ENCODE results near the gene LRWD1. TPM values are rescaled to one million over a fixed set of nuclear protein-coding genes. Genes with fewer than 3 reads are reported as not detected.
A peak's percentile ranks its signal among the peaks of the same experiment; 100 is the strongest.
"Not testable (repeated sequence)": the region's sequence is repeated elsewhere in the genome, so short reads cannot be mapped to it uniquely, and the experiment has no call there.

The LRWD1 gene
- total RNA-seq, 1 experiment from 2014 or later: 18.0 TPM

GRCh38 chr7:102511860-102512522 lies 47.2 kb downstream of the LRWD1 start:
- H3K27ac Mint-ChIP-seq (ENCODE audit: unreplicated experiment); H3K4me1 Mint-ChIP-seq (ENCODE audit: low read depth, unreplicated experiment); BruUV-seq (replicated peaks); DNase-seq; H3K9me3 Mint-ChIP-seq (ENCODE audit: low read depth, unreplicated experiment); H3K4me3 Mint-ChIP-seq (ENCODE audit: low read depth, unreplicated experiment); CTCF ChIA-PET; intact Hi-C loops (cut with micrococcal nuclease; ENCODE audit: unreplicated experiment); H3K27me3 Mint-ChIP-seq (ENCODE audit: unreplicated experiment); H3K36me3 Mint-ChIP-seq (ENCODE audit: insufficient read depth, unreplicated experiment): not testable (repeated sequence)

GRCh38 chr7:102512642-102513221 lies 47.9 kb downstream of the LRWD1 start:
- DNase-seq; H3K4me3 Mint-ChIP-seq (ENCODE audit: low read depth, unreplicated experiment); H3K36me3 Mint-ChIP-seq (ENCODE audit: insufficient read depth, unreplicated experiment); H3K27me3 Mint-ChIP-seq (ENCODE audit: unreplicated experiment); BruUV-seq (replicated peaks); CTCF ChIA-PET; H3K9me3 Mint-ChIP-seq (ENCODE audit: low read depth, unreplicated experiment); H3K4me1 Mint-ChIP-seq (ENCODE audit: low read depth, unreplicated experiment); intact Hi-C loops (cut with micrococcal nuclease; ENCODE audit: unreplicated experiment); H3K27ac Mint-ChIP-seq (ENCODE audit: unreplicated experiment): not testable (repeated sequence)

- H3K9me3 Mint-ChIP-seq (ENCODE audit: low read depth, unreplicated experiment); intact Hi-C loops (cut with micrococcal nuclease; ENCODE audit: unreplicated experiment); H3K27me3 Mint-ChIP-seq (ENCODE audit: unreplicated experiment); H3K36me3 Mint-ChIP-seq (ENCODE audit: insufficient read depth, unreplicated experiment); CTCF ChIA-PET; H3K4me3 Mint-ChIP-seq (ENCODE audit: low read depth, unreplicated experiment); H3K4me1 Mint-ChIP-seq (ENCODE audit: low read depth, unreplicated experiment); DNase-seq; BruUV-seq (replicated peaks); H3K27ac Mint-ChIP-seq (ENCODE audit: unreplicated experiment): not testable (repeated sequence)
Observed at GRCh38 chr7:102514881-102515721, 50.3 kb downstream of the LRWD1 start.

GRCh38 chr7:102515889-102516288 lies 51.1 kb downstream of the LRWD1 start:
- BruUV-seq (replicated peaks); H3K9me3 Mint-ChIP-seq (ENCODE audit: low read depth, unreplicated experiment); H3K36me3 Mint-ChIP-seq (ENCODE audit: insufficient read depth, unreplicated experiment); H3K4me1 Mint-ChIP-seq (ENCODE audit: low read depth, unreplicated experiment); CTCF ChIA-PET; H3K27me3 Mint-ChIP-seq (ENCODE audit: unreplicated experiment); DNase-seq; H3K4me3 Mint-ChIP-seq (ENCODE audit: low read depth, unreplicated experiment); intact Hi-C loops (cut with micrococcal nuclease; ENCODE audit: unreplicated experiment); H3K27ac Mint-ChIP-seq (ENCODE audit: unreplicated experiment): not testable (repeated sequence)

GRCh38 chr7:102516951-102517350 lies 52.2 kb downstream of the LRWD1 start:
- intact Hi-C loops (cut with micrococcal nuclease; ENCODE audit: unreplicated experiment); H3K36me3 Mint-ChIP-seq (ENCODE audit: insufficient read depth, unreplicated experiment); H3K27me3 Mint-ChIP-seq (ENCODE audit: unreplicated experiment); H3K27ac Mint-ChIP-seq (ENCODE audit: unreplicated experiment); H3K4me1 Mint-ChIP-seq (ENCODE audit: low read depth, unreplicated experiment); H3K9me3 Mint-ChIP-seq (ENCODE audit: low read depth, unreplicated experiment); H3K4me3 Mint-ChIP-seq (ENCODE audit: low read depth, unreplicated experiment); CTCF ChIA-PET; DNase-seq; BruUV-seq (replicated peaks): not testable (repeated sequence)

- H3K4me1 Mint-ChIP-seq (ENCODE audit: low read depth, unreplicated experiment); H3K9me3 Mint-ChIP-seq (ENCODE audit: low read depth, unreplicated experiment); H3K4me3 Mint-ChIP-seq (ENCODE audit: low read depth, unreplicated experiment); intact Hi-C loops (cut with micrococcal nuclease; ENCODE audit: unreplicated experiment); BruUV-seq (replicated peaks); CTCF ChIA-PET; DNase-seq; H3K27ac Mint-ChIP-seq (ENCODE audit: unreplicated experiment); H3K36me3 Mint-ChIP-seq (ENCODE audit: insufficient read depth, unreplicated experiment); H3K27me3 Mint-ChIP-seq (ENCODE audit: unreplicated experiment): not testable (repeated sequence)
Observed at GRCh38 chr7:102517550-102518147, 52.9 kb downstream of the LRWD1 start, which contains the start of gene RASA4B. Gene RASA4B, minus strand, starts transcription at chr7:102517777. Its CDS starts 67 bp downstream, at chr7:102517710.

GRCh38 chr7:102520797-102521196 lies 56.0 kb downstream of the LRWD1 start:
- H3K9me3 Mint-ChIP-seq (ENCODE audit: low read depth, unreplicated experiment); intact Hi-C loops (cut with micrococcal nuclease; ENCODE audit: unreplicated experiment); H3K4me3 Mint-ChIP-seq (ENCODE audit: low read depth, unreplicated experiment); H3K36me3 Mint-ChIP-seq (ENCODE audit: insufficient read depth, unreplicated experiment); H3K4me1 Mint-ChIP-seq (ENCODE audit: low read depth, unreplicated experiment); BruUV-seq (replicated peaks); DNase-seq; H3K27ac Mint-ChIP-seq (ENCODE audit: unreplicated experiment); CTCF ChIA-PET; H3K27me3 Mint-ChIP-seq (ENCODE audit: unreplicated experiment): not testable (repeated sequence)

Small RNA genes lying within 50 kb of the gene (microRNA-seq; reads per million reads assigned to microRNA genes)
- gene MIR4467: 2.1 reads per million
- gene MIR5090: 6.0 reads per million, percentile 20 among the genes with 10 or more reads in this experiment

Other genes with a start within 250 kb of the LRWD1 start
- 2.7 and 3.7 TPM in 2 replicates for gene SH2B2, start 178.1 kb upstream of the LRWD1 start, total RNA-seq (2022)
- not detected in 2 replicates for gene SPDYE6, start 108.5 kb upstream of the LRWD1 start, total RNA-seq (2022)
- gene PRKRIP1, start 68.6 kb upstream of the LRWD1 start, total RNA-seq (2022): 19.4 and 20.2 TPM in 2 replicates
- gene ORAI2, start 31.4 kb upstream of the LRWD1 start, total RNA-seq (2022): 11.3 and 11.4 TPM in 2 replicates
- 5.4 and 6.5 TPM in 2 replicates for gene ALKBH4, start 121 bp upstream of the LRWD1 start, total RNA-seq (2022)
- 29.4 and 30.6 TPM in 2 replicates for gene POLR2J, start 13.9 kb downstream of the LRWD1 start, total RNA-seq (2022)
- gene RASA4B, start 52.8 kb downstream of the LRWD1 start, total RNA-seq (2022): 0.69 and 0.76 TPM in 2 replicates
- 17.4 and 18.3 TPM in 2 replicates for gene UPK3BL2, start 78.7 kb downstream of the LRWD1 start, total RNA-seq (2022)
- not detected in 2 replicates for gene SPDYE2, start 86.2 kb downstream of the LRWD1 start, total RNA-seq (2022)
- 48.3 and 56.6 TPM in 2 replicates for gene POLR2J3, start 107.6 kb downstream of the LRWD1 start, total RNA-seq (2022)
- 8.6 and 10.7 TPM in 2 replicates for gene RASA4, start 151.8 kb downstream of the LRWD1 start, total RNA-seq (2022)
- gene UPK3BL1, start 177.8 kb downstream of the LRWD1 start, total RNA-seq (2022): 22.0 and 22.5 TPM in 2 replicates
- gene SPDYE2B, start 185.3 kb downstream of the LRWD1 start, total RNA-seq (2022): not detected in 2 replicates
- gene POLR2J2, start 206.7 kb downstream of the LRWD1 start, total RNA-seq (2022): 13.9 and 16.6 TPM in 2 replicates